ENCODE data around the gene BABAM1. TPM values are rescaled to one million over a fixed set of nuclear protein-coding genes. Genes with fewer than 3 reads are reported as not detected.

BABAM1 gene
- total and polyA plus RNA-seq, 2 donors = 94.4 to 97.0 TPM

DNA sequence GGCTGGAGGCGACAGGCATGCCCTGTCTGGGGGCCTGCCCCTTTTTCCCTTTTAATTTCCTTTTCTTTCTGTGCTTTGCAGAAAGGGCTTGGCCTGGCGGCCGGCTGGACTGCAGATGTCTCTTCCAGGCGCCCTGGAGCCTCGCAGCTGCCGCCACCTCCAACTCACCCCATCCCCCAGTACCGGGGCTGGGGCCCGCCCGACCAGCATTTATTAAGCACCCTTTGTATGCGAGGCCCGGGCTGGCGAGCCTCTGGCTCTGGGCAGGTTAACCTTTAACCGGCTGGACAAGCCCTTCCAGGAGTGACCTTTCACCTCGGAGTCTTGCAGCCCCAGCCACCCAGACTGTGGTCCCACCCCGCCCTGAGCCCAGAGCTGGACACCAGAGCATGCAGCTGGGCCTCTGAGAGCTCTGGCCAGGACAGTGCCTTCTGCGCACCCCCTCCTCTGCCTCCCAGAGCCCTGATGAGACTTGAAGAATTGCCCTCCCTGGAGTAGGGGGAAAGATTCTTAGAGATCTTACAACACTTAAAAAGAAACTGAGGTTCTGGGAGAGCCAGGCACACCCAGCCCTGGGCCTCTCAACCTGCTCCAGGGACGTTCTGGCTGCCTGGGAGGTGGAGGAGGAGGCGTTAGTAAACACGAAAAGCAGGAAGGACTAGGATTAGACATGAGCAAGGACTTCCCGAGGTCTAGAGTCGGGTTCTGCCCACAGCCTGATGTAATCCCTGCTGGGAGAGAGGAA lies 20.4 kb upstream of the BABAM1 start:
- peaks cover 0 to 8% of the 10 kb centered on the region in 2 donors for H3K9me3 ChIP-seq (ENCODE audit: control insufficient read depth in 2 of 2, insufficient read depth in 1 of 2, low read length in 1 of 2)
- H3K27me3 ChIP-seq (ENCODE audit: control insufficient read depth in 2 of 2, insufficient read depth in 1 of 2, low read length in 1 of 2) = peaks cover 36 to 57% of the 10 kb centered on the region in 2 donors
- peak overlapping the region; percentile 38 to 72 for H3K4me3 ChIP-seq (ENCODE audit: low read length in 2 of 2)
- no peak overlapping the region for H3K27ac ChIP-seq (ENCODE audit: low read depth in 1 of 2, low read length in 1 of 2)
- H3K36me3 ChIP-seq (ENCODE audit: control insufficient read depth in 2 of 2, insufficient read depth in 2 of 2, low read length in 1 of 2) = no peaks in the 10 kb centered on the region
- H3K4me1 ChIP-seq (ENCODE audit: control insufficient read depth in 2 of 2, insufficient read depth in 2 of 2, low read length in 2 of 2) = peaks cover 4 to 18% of the 10 kb centered on the region in 2 donors
- WGBS = 34% methylated on average over 21 of the region's 21 CpGs
- no peak for DNase-seq (ENCODE audit: low read depth in 6 of 9, low spot score in 9 of 9)

DNA sequence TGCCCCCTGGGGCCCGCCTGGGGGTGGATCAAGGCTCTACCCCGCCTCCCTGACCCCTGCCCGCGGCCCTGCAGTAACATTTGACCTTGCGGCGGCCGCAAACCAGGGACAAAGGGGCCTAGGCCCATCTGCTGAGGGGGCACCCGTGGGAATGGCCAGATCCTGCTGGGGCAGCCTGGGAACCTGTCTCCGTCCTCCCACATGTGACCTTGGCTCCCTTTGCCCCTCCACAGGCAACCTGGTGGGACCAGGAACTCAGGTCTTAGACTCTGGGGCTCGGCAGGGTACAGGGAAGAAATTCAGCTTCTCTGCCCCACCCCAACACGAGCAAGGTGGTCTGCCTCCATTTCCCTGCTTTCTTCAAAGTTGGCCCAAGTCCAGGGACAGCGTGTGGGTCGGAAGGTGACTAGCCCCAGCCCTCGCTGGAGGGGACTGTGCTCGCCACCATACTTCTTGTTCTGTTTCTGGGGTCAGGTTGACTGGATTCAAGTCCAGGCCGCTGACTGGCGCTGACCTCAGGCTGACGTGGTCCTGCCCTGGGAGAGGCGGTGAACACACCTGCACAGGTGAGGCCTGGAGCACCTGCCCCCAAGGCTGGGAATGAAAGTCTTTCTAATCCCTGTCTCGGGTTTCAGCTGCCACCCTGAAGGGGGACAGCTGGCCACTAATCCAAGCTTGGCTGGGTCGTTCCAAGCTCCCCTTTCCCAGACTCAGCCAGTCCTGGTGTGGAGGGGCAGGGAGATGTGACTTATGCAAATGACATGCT lies 19.0 kb upstream of the BABAM1 start:
- Histone ChIP-seq H3K9me3 (ENCODE audit: control insufficient read depth in 2 of 2, insufficient read depth in 1 of 2, low read length in 1 of 2) (peaks cover 0 to 8% of the 10 kb centered on the region in 2 donors), H3K4me3 (ENCODE audit: low read length in 2 of 2) (no peak overlapping the region), H3K27me3 (ENCODE audit: control insufficient read depth in 2 of 2, insufficient read depth in 1 of 2, low read length in 1 of 2) (peaks cover 33 to 47% of the 10 kb centered on the region in 2 donors), H3K4me1 (ENCODE audit: control insufficient read depth in 2 of 2, insufficient read depth in 2 of 2, low read length in 2 of 2) (peaks cover 4 to 18% of the 10 kb centered on the region in 2 donors), H3K27ac (ENCODE audit: low read depth in 1 of 2, low read length in 1 of 2) (no peak overlapping the region), H3K36me3 (ENCODE audit: control insufficient read depth in 2 of 2, insufficient read depth in 2 of 2, low read length in 1 of 2) (no peaks in the 10 kb centered on the region)
- no peak for DNase-seq (ENCODE audit: low read depth in 6 of 9, low spot score in 9 of 9)
- 93% methylated on average over 21 of the region's 21 CpGs for WGBS

- 96% methylated on average over 15 of the region's 15 CpGs for WGBS
- Histone ChIP-seq H3K4me1 (ENCODE audit: control insufficient read depth in 2 of 2, insufficient read depth in 2 of 2, low read length in 2 of 2) (peaks cover 3 to 15% of the 10 kb centered on the region in 2 donors), H3K27ac (ENCODE audit: low read depth in 1 of 2, low read length in 1 of 2) (no peak overlapping the region), H3K36me3 (ENCODE audit: control insufficient read depth in 2 of 2, insufficient read depth in 2 of 2, low read length in 1 of 2) (no peaks in the 10 kb centered on the region), H3K4me3 (ENCODE audit: low read length in 2 of 2) (no peak overlapping the region), H3K27me3 (ENCODE audit: control insufficient read depth in 2 of 2, insufficient read depth in 1 of 2, low read length in 1 of 2) (peaks cover 15 to 30% of the 10 kb centered on the region in 2 donors), H3K9me3 (ENCODE audit: control insufficient read depth in 2 of 2, insufficient read depth in 1 of 2, low read length in 1 of 2) (peaks cover 0 to 5% of the 10 kb centered on the region in 2 donors)
- no peak for DNase-seq (ENCODE audit: low read depth in 6 of 9, low spot score in 9 of 9)
Observed at GRCh38 chr19:17249887-17250548, 17.2 kb upstream of the BABAM1 start.

GRCh38 chr19:17254636-17255035 lies 12.6 kb upstream of the BABAM1 start:
- Histone ChIP-seq H3K4me1 (ENCODE audit: control insufficient read depth in 2 of 2, insufficient read depth in 2 of 2, low read length in 2 of 2) (peaks cover 0 to 3% of the 10 kb centered on the region in 2 donors), H3K9me3 (ENCODE audit: control insufficient read depth in 2 of 2, insufficient read depth in 1 of 2, low read length in 1 of 2) (peaks cover 0 to 11% of the 10 kb centered on the region in 2 donors), H3K27me3 (ENCODE audit: control insufficient read depth in 2 of 2, insufficient read depth in 1 of 2, low read length in 1 of 2) (peaks cover 0 to 3% of the 10 kb centered on the region in 2 donors), H3K27ac (ENCODE audit: low read depth in 1 of 2, low read length in 1 of 2) (no peak overlapping the region), H3K36me3 (ENCODE audit: control insufficient read depth in 2 of 2, insufficient read depth in 2 of 2, low read length in 1 of 2) (no peaks in the 10 kb centered on the region), H3K4me3 (ENCODE audit: low read length in 2 of 2) (no peak overlapping the region)
- DNase-seq (ENCODE audit: low read depth in 6 of 9, low spot score in 9 of 9) = no peak
- WGBS = 85% methylated on average over 10 of the region's 10 CpGs

DNA sequence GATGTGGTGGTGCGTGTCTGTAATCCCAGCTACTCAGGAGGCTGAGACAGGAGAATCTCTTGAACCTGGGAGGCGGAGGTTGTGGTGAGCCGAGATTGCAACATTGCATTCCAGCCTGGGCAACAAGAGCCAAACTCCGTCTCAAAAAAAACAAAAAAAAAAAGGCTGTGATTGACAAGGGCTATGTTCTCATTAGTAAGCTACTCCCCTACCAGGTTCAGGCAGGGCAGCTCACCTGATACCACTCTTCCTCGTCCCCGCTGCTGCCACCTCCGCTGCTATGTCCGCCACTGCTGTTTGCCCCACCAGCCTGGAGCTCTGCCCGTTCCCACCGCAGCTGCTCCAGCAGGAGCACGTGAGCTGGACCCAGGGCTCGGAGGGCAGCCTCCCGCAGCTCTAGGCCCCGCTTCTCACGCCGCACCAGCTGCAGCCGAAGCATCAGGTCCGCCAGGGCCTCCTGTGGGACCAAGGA lies 12.1 kb upstream of the BABAM1 start:
- WGBS = 90% methylated on average over 18 of the region's 18 CpGs
- no peak for DNase-seq (ENCODE audit: low read depth in 6 of 9, low spot score in 9 of 9)

GRCh38 chr19:17256130-17256529 lies 11.1 kb upstream of the BABAM1 start:
- Histone ChIP-seq H3K9me3 (ENCODE audit: control insufficient read depth in 2 of 2, insufficient read depth in 1 of 2, low read length in 1 of 2) (peaks cover 1 to 22% of the 10 kb centered on the region in 2 donors), H3K27me3 (ENCODE audit: control insufficient read depth in 2 of 2, insufficient read depth in 1 of 2, low read length in 1 of 2) (peaks cover 0 to 3% of the 10 kb centered on the region in 2 donors), H3K4me3 (ENCODE audit: low read length in 2 of 2) (no peak overlapping the region), H3K36me3 (ENCODE audit: control insufficient read depth in 2 of 2, insufficient read depth in 2 of 2, low read length in 1 of 2) (no peaks in the 10 kb centered on the region), H3K4me1 (ENCODE audit: control insufficient read depth in 2 of 2, insufficient read depth in 2 of 2, low read length in 2 of 2) (no peaks in the 10 kb centered on the region), H3K27ac (ENCODE audit: low read depth in 1 of 2, low read length in 1 of 2) (no peak overlapping the region)
- DNase-seq (ENCODE audit: low read depth in 6 of 9, low spot score in 9 of 9) = no peak
- WGBS = 88% methylated on average over 3 of the region's 3 CpGs

More for the DNA sequence above, 12.1 kb upstream of the BABAM1 start:
- Histone ChIP-seq H3K36me3 (ENCODE audit: control insufficient read depth in 2 of 2, insufficient read depth in 2 of 2, low read length in 1 of 2) (no peaks in the 10 kb centered on the region), H3K4me3 (ENCODE audit: low read length in 2 of 2) (no peak overlapping the region), H3K27ac (ENCODE audit: low read depth in 1 of 2, low read length in 1 of 2) (no peak overlapping the region), H3K9me3 (ENCODE audit: control insufficient read depth in 2 of 2, insufficient read depth in 1 of 2, low read length in 1 of 2) (peaks cover 1 to 16% of the 10 kb centered on the region in 2 donors), H3K27me3 (ENCODE audit: control insufficient read depth in 2 of 2, insufficient read depth in 1 of 2, low read length in 1 of 2) (peaks cover 0 to 3% of the 10 kb centered on the region in 2 donors), H3K4me1 (ENCODE audit: control insufficient read depth in 2 of 2, insufficient read depth in 2 of 2, low read length in 2 of 2) (no peaks in the 10 kb centered on the region)

GRCh38 chr19:17259118-17259780 lies 8.0 kb upstream of the BABAM1 start:
- Histone ChIP-seq H3K36me3 (ENCODE audit: control insufficient read depth in 2 of 2, insufficient read depth in 2 of 2, low read length in 1 of 2) (no peaks in the 10 kb centered on the region), H3K27me3 (ENCODE audit: control insufficient read depth in 2 of 2, insufficient read depth in 1 of 2, low read length in 1 of 2) (peaks cover 0 to 3% of the 10 kb centered on the region in 2 donors), H3K4me1 (ENCODE audit: control insufficient read depth in 2 of 2, insufficient read depth in 2 of 2, low read length in 2 of 2) (no peaks in the 10 kb centered on the region), H3K4me3 (ENCODE audit: low read length in 2 of 2) (no peak overlapping the region), H3K9me3 (ENCODE audit: control insufficient read depth in 2 of 2, insufficient read depth in 1 of 2, low read length in 1 of 2) (peaks cover 1 to 22% of the 10 kb centered on the region in 2 donors), H3K27ac (ENCODE audit: low read depth in 1 of 2, low read length in 1 of 2) (no peak overlapping the region)
- 96% methylated on average over 9 of the region's 9 CpGs for WGBS
- no peak for DNase-seq (ENCODE audit: low read depth in 6 of 9, low spot score in 9 of 9)

DNA sequence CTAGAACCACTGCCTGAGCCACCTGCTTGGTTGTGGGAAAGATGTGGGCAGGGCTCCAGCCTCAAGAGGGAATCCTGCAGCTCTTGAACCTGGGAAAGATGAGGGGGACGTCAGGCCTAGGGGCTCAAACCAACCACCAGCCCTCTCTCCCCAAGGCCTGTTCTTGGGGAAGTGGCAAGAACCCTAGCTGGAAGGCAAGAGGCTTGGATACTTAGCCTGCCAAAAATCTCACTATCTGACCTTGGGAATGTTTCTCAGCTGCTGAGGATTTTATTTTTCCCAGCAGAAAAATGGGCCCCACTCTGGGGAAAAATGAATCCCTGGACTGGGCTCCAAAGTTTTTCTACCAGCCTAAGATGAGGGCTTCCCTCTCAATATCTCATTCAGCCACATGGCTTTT lies 7.3 kb upstream of the BABAM1 start:
- Histone ChIP-seq H3K4me1 (ENCODE audit: control insufficient read depth in 2 of 2, insufficient read depth in 2 of 2, low read length in 2 of 2) (peaks cover 0 to 5% of the 10 kb centered on the region in 2 donors), H3K36me3 (ENCODE audit: control insufficient read depth in 2 of 2, insufficient read depth in 2 of 2, low read length in 1 of 2) (no peaks in the 10 kb centered on the region), H3K27ac (ENCODE audit: low read depth in 1 of 2, low read length in 1 of 2) (no peak overlapping the region), H3K27me3 (ENCODE audit: control insufficient read depth in 2 of 2, insufficient read depth in 1 of 2, low read length in 1 of 2) (peaks cover 0 to 3% of the 10 kb centered on the region in 2 donors), H3K4me3 (ENCODE audit: low read length in 2 of 2) (no peak overlapping the region), H3K9me3 (ENCODE audit: control insufficient read depth in 2 of 2, insufficient read depth in 1 of 2, low read length in 1 of 2) (peaks cover 1 to 22% of the 10 kb centered on the region in 2 donors)
- WGBS = 74% methylated on average over 1 of the region's 1 CpG
- no peak for DNase-seq (ENCODE audit: low read depth in 6 of 9, low spot score in 9 of 9)
